Liver (tissue), 9 donors: ENCODE results near the gene ZNF846. TPM values are rescaled to one million over a fixed set of nuclear protein-coding genes. Genes with fewer than 3 reads are reported as not detected.

Source experiments
- DNase-seq: peaks from one replicate; pipeline ENCODE4 v3.0.0-alpha.2; 2017; ENCODE audit warnings: low spot score
- H3K27ac ChIP-seq, 2 donors: one replicate each; pipeline ENCODE4 v1.7.0; 2013; ENCODE audit warnings: inconsistent platforms in 2 of 2, low read length in 2 of 2, control low read depth in 1 of 2, low read depth in 1 of 2, mild to moderate bottlenecking in 1 of 2
- H3K27me3 ChIP-seq, 4 donors: one replicate each; pipeline versions ENCODE4 v1.6.1 to v1.7.0; 2013; ENCODE audit warnings: low read length in 3 of 4, inconsistent platforms in 1 of 4, mild to moderate bottlenecking in 1 of 4, moderate library complexity in 1 of 4; ENCODE audit not compliant: control insufficient read depth in 4 of 4, insufficient read depth in 4 of 4
- H3K36me3 ChIP-seq, 4 donors: one replicate each; pipeline versions ENCODE4 v1.6.1 to v1.7.0; 2013; ENCODE audit warnings: low read length in 3 of 4, mild to moderate bottlenecking in 3 of 4, low read depth in 1 of 4, moderate library complexity in 1 of 4; ENCODE audit not compliant: control insufficient read depth in 4 of 4, insufficient read depth in 3 of 4
- H3K4me1 ChIP-seq, 4 donors: one replicate each; pipeline versions ENCODE4 v1.6.1 to v1.7.0; 2013; ENCODE audit warnings: low read length in 3 of 4, mild to moderate bottlenecking in 3 of 4, moderate library complexity in 1 of 4; ENCODE audit not compliant: control insufficient read depth in 4 of 4, insufficient read depth in 4 of 4
- H3K4me3 ChIP-seq, 3 donors: one replicate each; pipeline versions ENCODE4 v1.6.1 to v1.7.0; 2013; ENCODE audit warnings: low read length in 3 of 3, control low read depth in 1 of 3, low read depth in 1 of 3, mild to moderate bottlenecking in 1 of 3
- H3K9ac ChIP-seq, 2 donors: one replicate each; pipeline ENCODE4 v1.7.0; 2013; ENCODE audit warnings: low read length in 2 of 2, mild to moderate bottlenecking in 2 of 2, moderate library complexity in 2 of 2, control low read depth in 1 of 2, low read depth in 1 of 2
- H3K9me3 ChIP-seq, 4 donors: one replicate each; pipeline versions ENCODE4 v1.6.1 to v1.7.0; 2013; ENCODE audit warnings: low read length in 3 of 4; ENCODE audit not compliant: control insufficient read depth in 4 of 4
- EGR1 ChIP-seq, 2 donors: IDR thresholded peaks; 2 replicates each; pipeline ENCODE4 v1.6.1; 2016 to 2018; ENCODE audit warnings: antibody characterized with exemption in 2 of 2, low read depth in 2 of 2
- FOXA1 ChIP-seq: IDR thresholded peaks from 2 replicates; pipeline ENCODE4 v1.6.1; 2016; ENCODE audit warnings: antibody characterized with exemption
- FOXA2 ChIP-seq: IDR thresholded peaks from 2 replicates; pipeline ENCODE4 v1.6.1; 2016; ENCODE audit warnings: antibody characterized with exemption
- GABPA ChIP-seq, 2 donors: IDR thresholded peaks in 1 of 2; conservative IDR thresholded peaks in 1 of 2; 2 replicates each; pipeline ENCODE4 v1.6.1; 2016; ENCODE audit warnings: antibody characterized with exemption in 2 of 2, mild to moderate bottlenecking in 1 of 2, moderate library complexity in 1 of 2
- JUND ChIP-seq, 2 donors: IDR thresholded peaks; 2 replicates each; pipeline ENCODE4 v1.6.1; 2016; ENCODE audit warnings: antibody characterized with exemption in 2 of 2
- MAX ChIP-seq: IDR thresholded peaks from 2 replicates; pipeline ENCODE4 v1.6.1; 2016; ENCODE audit warnings: antibody characterized with exemption
- NR2F2 ChIP-seq: IDR thresholded peaks from 2 replicates; pipeline ENCODE4 v1.6.1; 2016; ENCODE audit warnings: antibody characterized with exemption
- RAD21 ChIP-seq, 2 donors: IDR thresholded peaks; 2 replicates each; pipeline ENCODE4 v1.6.1; 2016; ENCODE audit warnings: antibody characterized with exemption in 2 of 2, mild to moderate bottlenecking in 2 of 2
- RXRA ChIP-seq, 2 donors: IDR thresholded peaks; 2 replicates each; pipeline ENCODE4 v1.6.1; 2017 to 2018; ENCODE audit warnings: antibody characterized with exemption in 2 of 2, mild to moderate bottlenecking in 1 of 2
- SP1 ChIP-seq: IDR thresholded peaks from 2 replicates; pipeline ENCODE4 v1.6.1; 2018; ENCODE audit warnings: antibody characterized with exemption, mild to moderate bottlenecking
- TAF1 ChIP-seq: conservative IDR thresholded peaks from 2 replicates; pipeline ENCODE4 v1.6.1; 2016; ENCODE audit warnings: antibody characterized with exemption, mild to moderate bottlenecking
- YY1 ChIP-seq: IDR thresholded peaks from 2 replicates; pipeline ENCODE4 v1.6.1; 2016; ENCODE audit warnings: antibody characterized with exemption, mild to moderate bottlenecking
- ZBTB33 ChIP-seq: IDR thresholded peaks from 2 replicates; pipeline ENCODE4 v1.6.1; 2016; ENCODE audit warnings: antibody characterized with exemption
- WGBS: extraction: QIAGEN DNeasy Blood & Tissue Kit; methylation state at CpG from one replicate; pipeline ENCODE4 v1.1.7; 2013; 5-methylcytosine and 5-hydroxymethylcytosine counted together
- polyA plus RNA-seq, 2 donors: library from polyadenylated mRNA; stranded (reverse) in 1 of 2; unstranded in 1 of 2; fragments of 200-250 nt in 1 of 2; fragments of >200 nt in 1 of 2; fragmentation: Nextera tagmentation in 1 of 2; extraction: Ambion mirVana in 1 of 2; gene quantifications; one replicate each; pipeline versions ENCODE4 v1.2.1 to v1.2.3, GENCODE V29; 2013 to 2015
- total RNA-seq, 2 donors: library from RNA; depleted of rRNA; stranded (reverse); fragments of >200 nt; gene quantifications; one replicate each; pipeline ENCODE4 v1.2.3, GENCODE V29; 2014
- TF ChIP-seq, protein P1 (sequence below): IDR thresholded peaks from 2 replicates; pipeline ENCODE4 v1.6.1; 2016; ENCODE audit warnings: antibody characterized with exemption
- TF ChIP-seq, protein P2 (sequence below): fragments of 150-350 bp; IDR thresholded peaks from 2 replicates; pipeline ENCODE4 v1.5.1; 2017; ENCODE audit warnings: improper control_type of control experiment, low read depth, low read length; ENCODE audit not compliant: missing input control
- TF ChIP-seq, protein P3 (sequence below): IDR thresholded peaks from 2 replicates; pipeline ENCODE4 v1.6.1; 2016; ENCODE audit warnings: antibody characterized with exemption, mild to moderate bottlenecking
- donor health status: healthy.
- donor health status: healthy.
- donor health status: healthy.
- donor health status: healthy.
- donor health status: healthy.

Gene ZNF846
- total and polyA plus RNA-seq, 4 donors, result 1.6 to 9.4 (median 6.6) TPM

- Histone ChIP-seq H3K9me3 (no peaks in the 10 kb centered on the region), H3K4me3 (no peak overlapping the region), H3K27me3 (no peaks in the 10 kb centered on the region), H3K27ac (no peak overlapping the region), H3K36me3 (no peaks in the 10 kb centered on the region), H3K9ac (no peak overlapping the region), H3K4me1 (peaks cover 0 to 4% (median 1%) of the 10 kb centered on the region in 4 donors)
- WGBS, result 92% methylated on average over 5 of the region's 5 CpGs
- TF ChIP-seq GABPA (IDR thresholded peaks at IDR 0.05 in 1 of 2, conservative IDR thresholded peaks at IDR 0.05 in 1 of 2) (no peak), SP1 (no peak), YY1 (no peak), FOXA1 (no peak), EGR1 (IDR thresholded peaks at IDR 0.05; ENCODE audit: low read depth in 2 of 2) (no peak), RXRA (IDR thresholded peaks at IDR 0.05) (no peak), MAX (no peak), NR2F2 (no peak), TAF1 (no peak), ZBTB33 (no peak), JUND (IDR thresholded peaks at IDR 0.05) (no peak), FOXA2 (no peak), RAD21 (IDR thresholded peaks at IDR 0.05) (no peak)
- TF ChIP-seq, protein P1, sequence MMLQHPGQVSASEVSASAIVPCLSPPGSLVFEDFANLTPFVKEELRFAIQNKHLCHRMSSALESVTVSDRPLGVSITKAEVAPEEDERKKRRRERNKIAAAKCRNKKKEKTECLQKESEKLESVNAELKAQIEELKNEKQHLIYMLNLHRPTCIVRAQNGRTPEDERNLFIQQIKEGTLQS, result no peak
- TF ChIP-seq, protein P2, sequence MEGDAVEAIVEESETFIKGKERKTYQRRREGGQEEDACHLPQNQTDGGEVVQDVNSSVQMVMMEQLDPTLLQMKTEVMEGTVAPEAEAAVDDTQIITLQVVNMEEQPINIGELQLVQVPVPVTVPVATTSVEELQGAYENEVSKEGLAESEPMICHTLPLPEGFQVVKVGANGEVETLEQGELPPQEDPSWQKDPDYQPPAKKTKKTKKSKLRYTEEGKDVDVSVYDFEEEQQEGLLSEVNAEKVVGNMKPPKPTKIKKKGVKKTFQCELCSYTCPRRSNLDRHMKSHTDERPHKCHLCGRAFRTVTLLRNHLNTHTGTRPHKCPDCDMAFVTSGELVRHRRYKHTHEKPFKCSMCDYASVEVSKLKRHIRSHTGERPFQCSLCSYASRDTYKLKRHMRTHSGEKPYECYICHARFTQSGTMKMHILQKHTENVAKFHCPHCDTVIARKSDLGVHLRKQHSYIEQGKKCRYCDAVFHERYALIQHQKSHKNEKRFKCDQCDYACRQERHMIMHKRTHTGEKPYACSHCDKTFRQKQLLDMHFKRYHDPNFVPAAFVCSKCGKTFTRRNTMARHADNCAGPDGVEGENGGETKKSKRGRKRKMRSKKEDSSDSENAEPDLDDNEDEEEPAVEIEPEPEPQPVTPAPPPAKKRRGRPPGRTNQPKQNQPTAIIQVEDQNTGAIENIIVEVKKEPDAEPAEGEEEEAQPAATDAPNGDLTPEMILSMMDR, result no peak
- TF ChIP-seq, protein P3, sequence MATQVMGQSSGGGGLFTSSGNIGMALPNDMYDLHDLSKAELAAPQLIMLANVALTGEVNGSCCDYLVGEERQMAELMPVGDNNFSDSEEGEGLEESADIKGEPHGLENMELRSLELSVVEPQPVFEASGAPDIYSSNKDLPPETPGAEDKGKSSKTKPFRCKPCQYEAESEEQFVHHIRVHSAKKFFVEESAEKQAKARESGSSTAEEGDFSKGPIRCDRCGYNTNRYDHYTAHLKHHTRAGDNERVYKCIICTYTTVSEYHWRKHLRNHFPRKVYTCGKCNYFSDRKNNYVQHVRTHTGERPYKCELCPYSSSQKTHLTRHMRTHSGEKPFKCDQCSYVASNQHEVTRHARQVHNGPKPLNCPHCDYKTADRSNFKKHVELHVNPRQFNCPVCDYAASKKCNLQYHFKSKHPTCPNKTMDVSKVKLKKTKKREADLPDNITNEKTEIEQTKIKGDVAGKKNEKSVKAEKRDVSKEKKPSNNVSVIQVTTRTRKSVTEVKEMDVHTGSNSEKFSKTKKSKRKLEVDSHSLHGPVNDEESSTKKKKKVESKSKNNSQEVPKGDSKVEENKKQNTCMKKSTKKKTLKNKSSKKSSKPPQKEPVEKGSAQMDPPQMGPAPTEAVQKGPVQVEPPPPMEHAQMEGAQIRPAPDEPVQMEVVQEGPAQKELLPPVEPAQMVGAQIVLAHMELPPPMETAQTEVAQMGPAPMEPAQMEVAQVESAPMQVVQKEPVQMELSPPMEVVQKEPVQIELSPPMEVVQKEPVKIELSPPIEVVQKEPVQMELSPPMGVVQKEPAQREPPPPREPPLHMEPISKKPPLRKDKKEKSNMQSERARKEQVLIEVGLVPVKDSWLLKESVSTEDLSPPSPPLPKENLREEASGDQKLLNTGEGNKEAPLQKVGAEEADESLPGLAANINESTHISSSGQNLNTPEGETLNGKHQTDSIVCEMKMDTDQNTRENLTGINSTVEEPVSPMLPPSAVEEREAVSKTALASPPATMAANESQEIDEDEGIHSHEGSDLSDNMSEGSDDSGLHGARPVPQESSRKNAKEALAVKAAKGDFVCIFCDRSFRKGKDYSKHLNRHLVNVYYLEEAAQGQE, result no peak
- DNase-seq, result no peak
Observed at GRCh38 chr19:9797871-9798270, 29.3 kb upstream of the ZNF846 start.
